ENCODE measurements around the gene PGA4.

The PGA4 gene

DNA sequence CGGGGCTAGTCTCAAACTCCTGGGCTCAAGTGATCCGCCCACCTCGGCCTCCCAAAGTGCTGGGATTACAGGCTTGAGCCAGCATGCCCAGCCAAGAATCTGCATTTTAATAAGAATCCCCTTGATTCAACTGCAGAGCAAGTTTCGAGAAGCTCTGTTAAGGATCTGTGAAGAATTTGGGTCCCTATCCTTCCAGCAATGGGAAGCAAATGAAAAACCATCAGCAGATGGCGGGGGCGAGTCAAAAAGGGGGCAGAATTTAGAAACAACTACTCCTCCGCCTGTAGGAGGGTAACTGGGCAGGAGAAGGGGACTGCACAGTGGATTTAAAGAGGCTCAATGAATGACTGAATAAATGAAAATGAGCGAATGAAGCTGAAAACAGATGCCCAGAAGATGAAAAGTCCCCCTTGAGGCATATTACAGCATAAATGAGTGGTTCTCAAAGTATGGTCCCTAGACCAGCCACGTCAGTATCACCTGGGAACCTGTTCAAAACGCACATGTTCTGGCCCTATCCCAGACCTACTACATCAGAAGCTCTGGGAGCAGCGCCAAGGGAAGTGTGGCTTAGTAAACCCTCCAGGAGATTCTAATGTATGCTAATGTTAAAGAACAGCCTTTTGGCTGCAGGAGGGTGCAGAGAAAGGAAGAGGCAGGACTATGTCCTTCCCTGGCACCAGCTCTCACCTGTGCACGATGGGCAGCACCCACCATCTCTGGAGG is 58.0 kb downstream of the PGA4 start:
- Histone ChIP-seq H3K9me3 (ENCODE audit: control insufficient read depth in 2 of 2, low read length in 2 of 2) (peaks cover 3% of the 10 kb centered on the region in 2 donors), H3K27me3 (ENCODE audit: control insufficient read depth in 1 of 2, insufficient read depth in 2 of 2, low read length in 2 of 2) (peaks cover 5 to 6% of the 10 kb centered on the region in 2 donors), H3K9ac (ENCODE audit: low read length in 2 of 2) (no peak overlapping the region), H3K27ac (ENCODE audit: low read length) (no peak overlapping the region), H3K4me3 (ENCODE audit: low read length in 2 of 2) (no peak overlapping the region), H3K36me3 (ENCODE audit: control insufficient read depth in 2 of 2, insufficient read depth in 2 of 2, low read length in 2 of 2) (no peaks in the 10 kb centered on the region), H3K4me1 (ENCODE audit: control insufficient read depth, insufficient read depth, low read length) (no peaks in the 10 kb centered on the region)

DNA sequence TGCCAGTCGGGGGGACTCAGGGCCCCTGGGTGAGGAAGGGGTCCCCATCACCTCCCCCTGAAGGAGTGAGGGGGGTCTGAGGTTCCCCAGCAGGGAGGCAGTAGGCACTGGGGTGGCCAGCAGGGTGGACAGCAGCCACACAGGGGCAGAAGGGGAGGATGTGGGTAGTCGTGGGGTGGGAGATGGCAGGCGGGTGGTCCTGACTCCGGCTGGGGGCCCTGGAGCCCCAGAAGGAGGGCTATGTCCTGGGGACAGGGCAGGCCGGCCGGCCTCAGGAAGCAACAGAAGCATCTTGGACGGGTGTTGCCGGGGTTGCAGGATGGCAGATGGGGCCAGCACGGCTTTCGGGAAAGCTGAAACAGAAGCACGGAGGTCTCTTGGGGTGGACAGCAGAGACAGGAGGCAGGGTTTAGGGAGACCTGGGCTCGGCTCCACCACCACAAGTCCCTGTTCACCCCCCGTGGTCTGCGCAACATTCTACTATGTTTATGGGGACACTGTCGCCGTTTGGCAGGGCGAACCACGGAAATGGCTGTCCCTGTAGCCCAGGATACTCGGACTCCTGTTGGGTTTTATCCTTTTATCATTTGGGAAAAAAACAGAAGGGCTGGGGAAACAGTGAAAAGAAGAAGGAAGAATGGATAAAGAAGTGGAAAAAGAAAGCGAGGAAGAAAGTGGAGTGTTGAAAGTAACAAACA is 58.9 kb downstream of the PGA4 start:
- peaks cover 5 to 6% of the 10 kb centered on the region in 2 donors for H3K27me3 ChIP-seq (ENCODE audit: control insufficient read depth in 1 of 2, insufficient read depth in 2 of 2, low read length in 2 of 2)

More for the DNA sequence above, 58.9 kb downstream of the PGA4 start:
- Histone ChIP-seq H3K27ac (ENCODE audit: low read length) (no peak overlapping the region), H3K9ac (ENCODE audit: low read length in 2 of 2) (no peak overlapping the region), H3K4me3 (ENCODE audit: low read length in 2 of 2) (no peak overlapping the region), H3K4me1 (ENCODE audit: control insufficient read depth, insufficient read depth, low read length) (no peaks in the 10 kb centered on the region), H3K9me3 (ENCODE audit: control insufficient read depth in 2 of 2, low read length in 2 of 2) (peaks cover 3% of the 10 kb centered on the region in 2 donors), H3K36me3 (ENCODE audit: control insufficient read depth in 2 of 2, insufficient read depth in 2 of 2, low read length in 2 of 2) (no peaks in the 10 kb centered on the region)

All from stomach smooth muscle (tissue), 2 donors.